IPS-NIHi11 (cell line): ENCODE data around the gene GNGT1.

ENCODE experiments used
- DNase-seq: peaks from one replicate; pipeline ENCODE4 v3.0.0; 2012; ENCODE audit warnings: mixed read lengths, low spot score

Gene GNGT1

GRCh38 chr7:93943816-93944540, 37.6 kb downstream of the GNGT1 start:
- no peak for DNase-seq

GRCh38 chr7:93944673-93945072, 38.3 kb downstream of the GNGT1 start:
- no peak for DNase-seq

GRCh38 chr7:93945083-93945482, 38.7 kb downstream of the GNGT1 start:
- no peak for DNase-seq

- no peak for DNase-seq
Measured at GRCh38 chr7:93945756-93946535, 39.6 kb downstream of the GNGT1 start.

- no peak for DNase-seq
Measured at GRCh38 chr7:93948106-93948505, 41.7 kb downstream of the GNGT1 start.

- DNase-seq = no peak
Measured at GRCh38 chr7:93948873-93949272, 42.5 kb downstream of the GNGT1 start.

GRCh38 chr7:93949423-93949822, 43.1 kb downstream of the GNGT1 start:
- no peak for DNase-seq

GRCh38 chr7:93955304-93955703, 48.9 kb downstream of the GNGT1 start:
- DNase-seq = no peak

- DNase-seq = no peak
Measured at GRCh38 chr7:93957767-93958166, 51.4 kb downstream of the GNGT1 start.

- DNase-seq = no peak
Measured at GRCh38 chr7:93958216-93958615, 51.8 kb downstream of the GNGT1 start.

GRCh38 chr7:93958651-93959050, 52.3 kb downstream of the GNGT1 start:
- no peak for DNase-seq
